ENCODE data around the gene CTXN3.

CTXN3 gene

GRCh38 chr5:127649018-127649439, at the start of gene CTXN3:
CTXN3 (plus strand) TSS chr5:127649082; CDS start chr5:127657522, 8,440 bp downstream.
- DNase-seq = no peak

GRCh38 chr5:127599320-127599719, 49.6 kb upstream of the CTXN3 start:
- DNase-seq = no peak

GRCh38 chr5:127599847-127600246, 49.0 kb upstream of the CTXN3 start:
- DNase-seq = no peak

- DNase-seq = no peak
Measured at GRCh38 chr5:127601111-127601510, 47.8 kb upstream of the CTXN3 start.

GRCh38 chr5:127601601-127602000, 47.3 kb upstream of the CTXN3 start:
- no peak for DNase-seq

- no peak for DNase-seq
Measured at GRCh38 chr5:127602481-127602880, 46.4 kb upstream of the CTXN3 start.

GRCh38 chr5:127602896-127603844, 45.7 kb upstream of the CTXN3 start:
- DNase-seq = no peak

- DNase-seq = no peak
Measured at GRCh38 chr5:127608077-127608660, 40.7 kb upstream of the CTXN3 start.

GRCh38 chr5:127609011-127609410, 39.9 kb upstream of the CTXN3 start:
- no peak for DNase-seq

- no peak for DNase-seq
Measured at GRCh38 chr5:127609957-127610356, 38.9 kb upstream of the CTXN3 start.

GRCh38 chr5:127612441-127613141, 36.3 kb upstream of the CTXN3 start:
- DNase-seq = no peak

GRCh38 chr5:127615916-127616315, 33.0 kb upstream of the CTXN3 start:
- no peak for DNase-seq

GRCh38 chr5:127619908-127620479, 28.9 kb upstream of the CTXN3 start:
- DNase-seq = no peak

GRCh38 chr5:127621601-127622325, 27.1 kb upstream of the CTXN3 start:
- DNase-seq = no peak

GRCh38 chr5:127634007-127634406, 14.9 kb upstream of the CTXN3 start:
- DNase-seq = no peak

- DNase-seq = no peak
Measured at GRCh38 chr5:127639828-127640227, 9.1 kb upstream of the CTXN3 start.

GRCh38 chr5:127642949-127643348, 5.9 kb upstream of the CTXN3 start:
- no peak for DNase-seq

- DNase-seq = no peak
Measured at GRCh38 chr5:127643607-127644006, 5.3 kb upstream of the CTXN3 start.

- no peak for DNase-seq
Measured at GRCh38 chr5:127645300-127645726, 3.6 kb upstream of the CTXN3 start.

GRCh38 chr5:127647361-127647958, 1.4 kb upstream of the CTXN3 start:
- no peak for DNase-seq

- no peak for DNase-seq
Measured at GRCh38 chr5:127650022-127650421, 1.1 kb downstream of the CTXN3 start.

GRCh38 chr5:127650649-127651048, 1.8 kb downstream of the CTXN3 start:
- DNase-seq = no peak

Measured in stimulated activated CD4-positive, alpha-beta T cell treated with anti-CD3 and anti-CD28 coated beads, Interleukin-2, amount 100 ng/mL, for 24 hours (primary cell).